Heart left ventricle (tissue), 16 donors: Measurements from ENCODE around the gene TCF7L2. TPM values are rescaled to one million over a fixed set of nuclear protein-coding genes. Genes with fewer than 3 reads are reported as not detected.
A peak's percentile ranks its signal among the peaks of the same experiment; 100 is the strongest.

Experiments used
- ATAC-seq, 4 donors: fragments of 200-7000 bp; cut with Tn5 transposase; one replicate each; pipeline ENCODE4 v1.9.1; 2020 to 2022; ENCODE audit warnings: moderate library complexity in 4 of 4, mild to moderate bottlenecking in 3 of 4, moderate number of reproducible peaks in 1 of 4
- DNase-seq, 5 donors: peaks; one replicate each; pipeline ENCODE4 v3.0.0-alpha.2; 2020
- H3K27ac ChIP-seq, 12 donors: fragments of 200-600 bp; sonication (generic) in 4 of 12; one replicate each; pipeline versions ENCODE4 v1.5.0 to v1.8.0; 2016 to 2022; ENCODE audit warnings: mild to moderate bottlenecking in 2 of 12
- H3K27me3 ChIP-seq, 9 donors: fragments of 200-600 bp; sonication (generic) in 2 of 9; one replicate each; pipeline versions ENCODE4 v1.5.1 to v1.8.0; 2016 to 2022; ENCODE audit warnings: mild to moderate bottlenecking in 3 of 9
- H3K36me3 ChIP-seq, 9 donors: fragments of 200-600 bp; sonication (generic) in 2 of 9; one replicate each; pipeline versions ENCODE4 v1.5.0 to v1.8.0; 2018 to 2022; ENCODE audit warnings: mild to moderate bottlenecking in 2 of 9
- H3K4me1 ChIP-seq, 12 donors: fragments of 200-600 bp; sonication (generic) in 4 of 12; one replicate each; pipeline versions ENCODE4 v1.5.0 to v1.8.0; 2016 to 2022; ENCODE audit warnings: mild to moderate bottlenecking in 3 of 12
- H3K4me3 ChIP-seq, 12 donors: fragments of 200-600 bp; sonication (generic) in 4 of 12; one replicate each; pipeline versions ENCODE4 v1.5.0 to v1.8.0; 2017 to 2022; ENCODE audit warnings: mild to moderate bottlenecking in 9 of 12, moderate library complexity in 4 of 12
- H3K9me3 ChIP-seq, 12 donors: fragments of 200-600 bp; sonication (generic) in 4 of 12; one replicate each; pipeline versions ENCODE4 v1.5.0 to v1.8.0; 2016 to 2022; ENCODE audit warnings: mild to moderate bottlenecking in 1 of 12
- POLR2A ChIP-seq, 2 donors: fragments of 450-650 bp; IDR thresholded peaks; one replicate each; pipeline ENCODE4 v1.6.1; 2017; ENCODE audit warnings: antibody characterized with exemption in 2 of 2, mild to moderate bottlenecking in 2 of 2, moderate library complexity in 2 of 2
- WGBS, 4 donors: extraction: QIAGEN DNeasy Blood & Tissue Kit in 2 of 4; methylation state at CpG; one replicate each; pipeline versions ENCODE4 v1.1.5 to v1.1.7; 2013 to 2018; 5-methylcytosine and 5-hydroxymethylcytosine counted together
- intact Hi-C, 10 donors: fragments of 100-400 bp; cut with DNase I; formaldehyde crosslinking; loops; one replicate each; pipeline versions ENCODE4 v1.11.1 to v1.14.2; 2022
- polyA plus RNA-seq, 2 donors: library from polyadenylated mRNA; stranded (reverse); fragments of 200-250 nt; gene quantifications; one replicate each; pipeline ENCODE4 v1.2.3, GENCODE V29; 2013
- total RNA-seq, 9 donors: library from RNA; depleted of rRNA in 2 of 9; stranded (reverse); fragments of >200 nt in 2 of 9; fragmentation: NEBNext Ultra II Directional in 3 of 9; extraction: Animal tissue kit (Norgen Biotek cat#: 25700) in 3 of 9; gene quantifications; one replicate each; pipeline versions ENCODE4 v1.1.0 to v1.2.4, GENCODE V29; 2016 to 2023
- TF ChIP-seq, protein P1 (sequence below), 12 donors: fragments of 200-600 bp; sonication (generic) in 4 of 12; IDR thresholded peaks; one replicate each; pipeline versions ENCODE4 v1.5.0 to v1.8.0; 2018 to 2022; ENCODE audit warnings: antibody characterized with exemption in 12 of 12, mild to moderate bottlenecking in 5 of 12
- donor health status: ischemic (EF 13 %, LVEDD 7.1; RV severe dilation, severe dysfunction).
- donor health status: healthy with polysubstance abuse.
- donor health status: DM: no; HTN: yes; CAD: no.
- donor health status: DM: no; HTN: no; CAD: no.
- donor health status: ischemic (EF 25% LVEDD 6.9; RV normal size, moderate dysfunction).
- donor health status: ischemic (EF 25% LVEDD 5.7; RV mildly dilated, moderate dysfunction).
- donor health status: healthy.
- donor health status: DM: yes; HTN: yes; CAD: no.
- donor health status: ischemic (EF 35%, LVEDD 5.7; RV mildly dilated, moderate dysfunction).
- donor health status: nonischemic (EF 11% LVEDD 7.7; RV severe dilation, severe dysfunction).
- donor health status: DM: yes; HTN: yes; CAD: no.
- donor health status: PGD.
- donor health status: ischemic (EF 29% LVEDD 5.4; RV normal size, mild dysfunction).
- donor health status: nonischemic (EF 23%, LVEDD 6.1; RV moderate dilation, normal function).

Gene TCF7L2
- total and polyA plus RNA-seq, 11 donors, result 4.3 to 17.5 (median 8.4) TPM

GRCh38 chr10:113179966-113180365 lies 229.9 kb downstream of the TCF7L2 start:
- no peak for DNase-seq
- Histone ChIP-seq H3K4me3 (no peak overlapping the region), H3K4me1 (peaks cover 0 to 22% (median 1%) of the 10 kb centered on the region in 12 donors), H3K27me3 (no peaks in the 10 kb centered on the region), H3K27ac (peak overlapping the region in 1 of 12 donors; percentile 42), H3K9me3 (no peaks in the 10 kb centered on the region), H3K36me3 (no peaks in the 10 kb centered on the region)
- no peak for TF ChIP-seq POLR2A (IDR thresholded peaks at IDR 0.05)
- TF ChIP-seq, protein P1, sequence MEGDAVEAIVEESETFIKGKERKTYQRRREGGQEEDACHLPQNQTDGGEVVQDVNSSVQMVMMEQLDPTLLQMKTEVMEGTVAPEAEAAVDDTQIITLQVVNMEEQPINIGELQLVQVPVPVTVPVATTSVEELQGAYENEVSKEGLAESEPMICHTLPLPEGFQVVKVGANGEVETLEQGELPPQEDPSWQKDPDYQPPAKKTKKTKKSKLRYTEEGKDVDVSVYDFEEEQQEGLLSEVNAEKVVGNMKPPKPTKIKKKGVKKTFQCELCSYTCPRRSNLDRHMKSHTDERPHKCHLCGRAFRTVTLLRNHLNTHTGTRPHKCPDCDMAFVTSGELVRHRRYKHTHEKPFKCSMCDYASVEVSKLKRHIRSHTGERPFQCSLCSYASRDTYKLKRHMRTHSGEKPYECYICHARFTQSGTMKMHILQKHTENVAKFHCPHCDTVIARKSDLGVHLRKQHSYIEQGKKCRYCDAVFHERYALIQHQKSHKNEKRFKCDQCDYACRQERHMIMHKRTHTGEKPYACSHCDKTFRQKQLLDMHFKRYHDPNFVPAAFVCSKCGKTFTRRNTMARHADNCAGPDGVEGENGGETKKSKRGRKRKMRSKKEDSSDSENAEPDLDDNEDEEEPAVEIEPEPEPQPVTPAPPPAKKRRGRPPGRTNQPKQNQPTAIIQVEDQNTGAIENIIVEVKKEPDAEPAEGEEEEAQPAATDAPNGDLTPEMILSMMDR (IDR thresholded peaks at IDR 0.05), result no peak
- no peak for ATAC-seq
- WGBS, 4 donors, result 91 to 94% (median 92%) methylated on average over 3 of the region's 3 CpGs
- intact Hi-C loops, result no loop called here

GRCh38 chr10:113180401-113181154 lies 230.5 kb downstream of the TCF7L2 start:
- DNase-seq (no peak), ATAC-seq (no peak)
- Histone ChIP-seq H3K27me3 (no peaks in the 10 kb centered on the region), H3K9me3 (no peaks in the 10 kb centered on the region), H3K36me3 (no peaks in the 10 kb centered on the region), H3K27ac (peak overlapping the region in 1 of 12 donors; percentile 60), H3K4me3 (no peak overlapping the region), H3K4me1 (peaks cover 0 to 22% (median 1%) of the 10 kb centered on the region in 12 donors)
- TF ChIP-seq POLR2A (IDR thresholded peaks at IDR 0.05), result no peak
- TF ChIP-seq, protein P1 (IDR thresholded peaks at IDR 0.05), result no peak
- intact Hi-C loops, result no loop called here
- 62 to 76% (median 66%) methylated on average over 10 of the region's 10 CpGs for WGBS, 4 donors

DNA sequence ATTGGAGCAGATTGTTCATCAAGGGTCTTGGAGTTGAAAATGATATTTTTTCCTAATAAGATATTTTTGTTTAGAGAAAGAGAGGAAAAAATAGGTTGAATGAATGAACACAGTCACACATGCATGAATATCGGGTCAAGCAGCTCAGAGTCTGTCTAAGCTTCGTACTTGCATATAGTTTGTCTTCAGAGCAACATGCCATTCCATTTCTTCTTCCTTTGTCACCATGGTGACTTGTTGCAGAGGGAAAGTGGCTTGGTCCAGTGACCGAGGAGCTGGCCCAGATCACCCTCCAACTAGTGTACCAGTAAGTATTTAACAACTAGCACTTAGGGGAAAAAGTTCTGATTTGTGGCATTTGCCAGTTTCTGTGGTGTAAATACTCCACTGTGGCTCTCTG lies 232.1 kb downstream of the TCF7L2 start:
- DNase-seq (no peak), ATAC-seq (no peak)
- TF ChIP-seq, protein P1 (IDR thresholded peaks at IDR 0.05), result no peak
- TF ChIP-seq POLR2A (IDR thresholded peaks at IDR 0.05), result no peak
- Histone ChIP-seq H3K36me3 (no peaks in the 10 kb centered on the region), H3K27ac (no peak overlapping the region), H3K4me3 (no peak overlapping the region), H3K27me3 (no peaks in the 10 kb centered on the region), H3K4me1 (peaks cover 0 to 23% (median 3%) of the 10 kb centered on the region in 12 donors), H3K9me3 (no peaks in the 10 kb centered on the region)
- intact Hi-C loops, result no loop called here
- 97 to 98% (median 98%) methylated on average over 3 of the region's 3 CpGs for WGBS, 4 donors

DNA sequence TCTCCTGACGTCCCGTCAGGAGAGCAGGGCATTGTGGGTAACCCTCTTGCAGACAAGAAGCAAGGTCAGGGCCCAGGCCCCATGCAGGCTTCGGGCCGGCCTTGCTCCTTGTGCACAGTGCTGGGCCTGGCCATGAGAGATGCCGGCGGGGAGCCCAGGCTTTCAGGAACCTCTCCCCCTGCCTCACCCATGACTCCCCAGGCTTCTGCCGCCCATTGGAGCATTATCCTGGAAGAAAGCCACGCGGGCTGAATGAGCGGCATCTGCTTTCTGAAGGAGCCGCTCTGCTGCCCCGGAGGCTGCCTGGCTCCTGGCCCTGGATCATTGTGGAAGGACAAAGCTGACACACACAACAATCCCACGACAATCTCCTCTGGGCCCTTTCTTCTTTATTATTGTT lies 233.5 kb downstream of the TCF7L2 start:
- ATAC-seq (no peak), DNase-seq (no peak)
- no peak overlapping the region for H3K27ac ChIP-seq
- H3K36me3 ChIP-seq, result no peaks in the 10 kb centered on the region
- WGBS, 4 donors, result 86 to 94% (median 89%) methylated on average over 13 of the region's 13 CpGs
- H3K4me1 ChIP-seq, result peaks cover 0 to 26% (median 6%) of the 10 kb centered on the region in 12 donors
- no peaks in the 10 kb centered on the region for H3K9me3 ChIP-seq
- intact Hi-C loops, result no loop called here
- no peaks in the 10 kb centered on the region for H3K27me3 ChIP-seq
- TF ChIP-seq, protein P1 (IDR thresholded peaks at IDR 0.05), result no peak
- no peak for TF ChIP-seq POLR2A (IDR thresholded peaks at IDR 0.05)
- no peak overlapping the region for H3K4me3 ChIP-seq
